Hepatocyte (in vitro differentiated cells): Measurements from ENCODE around the gene KIF26B. TPM values are rescaled to one million over a fixed set of nuclear protein-coding genes. Genes with fewer than 3 reads are reported as not detected.
"Not testable (repeated sequence)": the region's sequence is repeated elsewhere in the genome, so short reads cannot be mapped to it uniquely, and the experiment has no call there.

ENCODE experiments used
- DNase-seq: peaks from one replicate; pipeline ENCODE4 v3.0.0-alpha.2; 2016; ENCODE audit warnings: low spot score
- H2AFZ ChIP-seq: fragments of 200-600 bp; sonication (generic); 2 replicates; pipeline ENCODE4 v1.6.0; 2016; ENCODE audit warnings: antibody characterized with exemption, mild to moderate bottlenecking
- H3K27ac ChIP-seq: fragments of 200-600 bp; sonication (generic); 2 replicates; pipeline ENCODE4 v1.5.1; 2016; ENCODE audit warnings: mild to moderate bottlenecking
- H3K27me3 ChIP-seq: fragments of 200-600 bp; sonication (generic); 2 replicates; pipeline ENCODE4 v1.6.1; 2016
- H3K36me3 ChIP-seq: fragments of 200-600 bp; sonication (generic); replicated peaks from 2 replicates; pipeline ENCODE4 v1.5.1; 2016; ENCODE audit warnings: low read depth; ENCODE audit not compliant: insufficient read depth
- H3K4me1 ChIP-seq: fragments of 200-600 bp; sonication (generic); 2 replicates; pipeline ENCODE4 v1.5.1; 2016; ENCODE audit warnings: mild to moderate bottlenecking, moderate library complexity; ENCODE audit not compliant: insufficient read depth
- H3K4me2 ChIP-seq: fragments of 200-600 bp; sonication (generic); 2 replicates; pipeline ENCODE4 v1.6.0; 2016
- H3K4me3 ChIP-seq: fragments of 200-600 bp; sonication (generic); 2 replicates; pipeline ENCODE4 v1.5.1; 2016; ENCODE audit warnings: mild to moderate bottlenecking
- H3K79me2 ChIP-seq: fragments of 200-600 bp; sonication (generic); 2 replicates; pipeline ENCODE4 v1.6.0; 2017; ENCODE audit warnings: mild to moderate bottlenecking
- H3K9me2 ChIP-seq: fragments of 200-600 bp; sonication (generic); replicated peaks from 2 replicates; pipeline ENCODE4 v1.6.0; 2017; ENCODE audit warnings: mild to moderate bottlenecking; ENCODE audit not compliant: insufficient read depth
- H3K9me3 ChIP-seq: fragments of 200-600 bp; sonication (generic); 2 replicates; pipeline ENCODE4 v1.5.1; 2016; ENCODE audit warnings: low read depth, mild to moderate bottlenecking
- H4K20me1 ChIP-seq: fragments of 200-600 bp; sonication (generic); 2 replicates; pipeline ENCODE4 v1.6.0; 2016; ENCODE audit warnings: mild to moderate bottlenecking; ENCODE audit not compliant: insufficient read depth, poor library complexity, severe bottlenecking
- CTCF ChIP-seq: fragments of 200-600 bp; sonication (generic); IDR thresholded peaks from 2 replicates; pipeline ENCODE4 v1.5.1; 2016; ENCODE audit warnings: antibody characterized with exemption, mild to moderate bottlenecking; ENCODE audit not compliant: poor library complexity
- EZH2 ChIP-seq: fragments of 200-600 bp; sonication (generic); IDR thresholded peaks from 2 replicates; pipeline ENCODE4 v1.6.1; 2016; ENCODE audit warnings: antibody characterized with exemption, mild to moderate bottlenecking, borderline replicate concordance
- EZH2phosphoT487 ChIP-seq: fragments of 200-600 bp; sonication (generic); IDR thresholded peaks from one replicate; pipeline ENCODE4 v1.6.1; 2018; ENCODE audit warnings: antibody characterized with exemption, mild to moderate bottlenecking, low read depth, moderate library complexity; ENCODE audit not compliant: unreplicated experiment, severe bottlenecking
- WGBS: methylation state at CpG from one replicate; pipeline ENCODE4 v1.1.6; 2016; ENCODE audit warnings: low lambda C conversion rate; ENCODE audit errors: missing lambda C conversion rate; 5-methylcytosine and 5-hydroxymethylcytosine counted together
- polyA plus RNA-seq: library from polyadenylated mRNA; unstranded; fragments of >200 nt; fragmentation: Nextera tagmentation; extraction: Ambion mirVana; gene quantifications from 2 replicates; pipeline ENCODE4 v1.2.1, GENCODE V29; 2016
- total RNA-seq: library from RNA; depleted of rRNA; stranded (reverse); fragments of >200 nt; gene quantifications from 2 replicates; pipeline ENCODE4 v1.2.3, GENCODE V29; 2014

Gene KIF26B
- total and polyA plus RNA-seq, 2 experiments from 2014 or later = 12.7 to 21.6 TPM

GRCh38 chr1:245397771-245398170 lies 243.0 kb downstream of the KIF26B start:
- TF ChIP-seq EZH2 (no peak), CTCF (no peak), EZH2phosphoT487 (no peak)
- Histone ChIP-seq H3K4me1 (peaks cover 24% of the 10 kb centered on the region), H3K9me3 (no peaks in the 10 kb centered on the region), H2AFZ (no peak overlapping the region), H3K27me3 (no peaks in the 10 kb centered on the region), H3K27ac (peak overlapping the region; percentile 41), H4K20me1 (no peaks in the 10 kb centered on the region), H3K4me2 (peak overlapping the region; percentile 35), H3K9me2 (no peaks in the 10 kb centered on the region), H3K36me3 (no peaks in the 10 kb centered on the region), H3K79me2 (peaks cover 19% of the 10 kb centered on the region), H3K4me3 (no peak overlapping the region)
- no peak for DNase-seq
- 67% methylated on average over 3 of the region's 3 CpGs for WGBS

- Histone ChIP-seq H3K4me1 (peaks cover 24% of the 10 kb centered on the region), H3K9me3 (no peaks in the 10 kb centered on the region), H3K4me3 (no peak overlapping the region), H3K79me2 (peaks cover 19% of the 10 kb centered on the region), H3K4me2 (peak overlapping the region; percentile 35), H3K36me3 (no peaks in the 10 kb centered on the region), H3K9me2 (no peaks in the 10 kb centered on the region), H3K27me3 (no peaks in the 10 kb centered on the region), H3K27ac (peak overlapping the region; percentile 41), H4K20me1 (no peaks in the 10 kb centered on the region), H2AFZ (no peak overlapping the region)
- TF ChIP-seq EZH2 (no peak), EZH2phosphoT487 (no peak), CTCF (no peak)
- DNase-seq = peak; percentile 41
- 39% methylated on average over 5 of the region's 5 CpGs for WGBS
These were observed 243.4 kb downstream of the KIF26B start for GRCh38 chr1:245398180-245398579.

GRCh38 chr1:245401881-245402587 lies 247.2 kb downstream of the KIF26B start:
- H2AFZ ChIP-seq = no peak overlapping the region
- H3K4me3 ChIP-seq = no peak overlapping the region
- no peak for TF ChIP-seq CTCF
- TF ChIP-seq EZH2 = no peak
- TF ChIP-seq EZH2phosphoT487 = no peak
- DNase-seq = no peak
- H3K36me3 ChIP-seq = no peaks in the 10 kb centered on the region
- no peaks in the 10 kb centered on the region for H3K27me3 ChIP-seq
- H3K9me3 ChIP-seq = no peaks in the 10 kb centered on the region
- peaks cover 11% of the 10 kb centered on the region for H3K4me1 ChIP-seq
- H4K20me1 ChIP-seq = no peaks in the 10 kb centered on the region
- H3K9me2 ChIP-seq = no peaks in the 10 kb centered on the region
- H3K4me2 ChIP-seq = no peak overlapping the region
- no peak overlapping the region for H3K27ac ChIP-seq
- H3K79me2 ChIP-seq = peaks cover 18% of the 10 kb centered on the region
- WGBS = 71% methylated on average over 7 of the region's 7 CpGs

- peaks cover 16% of the 10 kb centered on the region for H3K79me2 ChIP-seq
- not testable (repeated sequence) for DNase-seq, H3K4me1 ChIP-seq, H3K27ac ChIP-seq, H2AFZ ChIP-seq, H3K4me3 ChIP-seq, H3K4me2 ChIP-seq, H3K9me3 ChIP-seq, H4K20me1 ChIP-seq, H3K9me2 ChIP-seq, H3K27me3 ChIP-seq, H3K36me3 ChIP-seq
- 97% methylated on average over 4 of the region's 4 CpGs for WGBS
These were observed 248.2 kb downstream of the KIF26B start for GRCh38 chr1:245402998-245403397.
